HFFc6 (cell line): Measurements from ENCODE around the gene HMCN1. TPM values are rescaled to one million over a fixed set of nuclear protein-coding genes. Genes with fewer than 3 reads are reported as not detected.

Experiments
- DNase-seq: peaks from one replicate; pipeline ENCODE4 v3.0.0-alpha.2; 2018
- H3K27ac Mint-ChIP-seq: 2 replicates; pipeline ENCODE4 v1.8.0; 2020; ENCODE audit warnings: mild to moderate bottlenecking, mixed read lengths
- H3K27me3 Mint-ChIP-seq: 2 replicates; pipeline ENCODE4 v1.8.0; 2021; ENCODE audit warnings: mild to moderate bottlenecking, moderate library complexity, mixed read lengths; ENCODE audit not compliant: insufficient read depth
- H3K36me3 Mint-ChIP-seq: 2 replicates; pipeline ENCODE4 v1.8.0; 2021; ENCODE audit warnings: low read depth, mixed read lengths
- H3K4me1 Mint-ChIP-seq: 2 replicates; pipeline ENCODE4 v1.8.0; 2020; ENCODE audit warnings: low read depth, mixed read lengths
- H3K4me3 Mint-ChIP-seq: 2 replicates; pipeline ENCODE4 v1.8.0; 2020; ENCODE audit warnings: mild to moderate bottlenecking, moderate library complexity, mixed read lengths
- H3K9me3 Mint-ChIP-seq: 2 replicates; pipeline ENCODE4 v1.8.0; 2020; ENCODE audit warnings: mild to moderate bottlenecking, mixed read lengths
- total RNA-seq, 6 experiments: library from RNA; stranded (reverse); fragmentation: NEBNext Ultra II Directional; extraction: Animal tissue kit (Norgen Biotek cat#: 25700); gene quantifications; 2 replicates in 1 of 6; 3 replicates in 5 of 6; pipeline ENCODE4 v1.2.3, GENCODE V29; 2021
- TF ChIP-seq, protein P1 (sequence below): fragments of 200-600 bp; sonication (generic); IDR thresholded peaks from 2 replicates; pipeline ENCODE4 v1.5.0; 2021; ENCODE audit warnings: antibody characterized with exemption, mild to moderate bottlenecking

Gene HMCN1
- total RNA-seq, 6 experiments from 2014 or later: 1.2 to 1.8 (median 1.5) TPM

DNA sequence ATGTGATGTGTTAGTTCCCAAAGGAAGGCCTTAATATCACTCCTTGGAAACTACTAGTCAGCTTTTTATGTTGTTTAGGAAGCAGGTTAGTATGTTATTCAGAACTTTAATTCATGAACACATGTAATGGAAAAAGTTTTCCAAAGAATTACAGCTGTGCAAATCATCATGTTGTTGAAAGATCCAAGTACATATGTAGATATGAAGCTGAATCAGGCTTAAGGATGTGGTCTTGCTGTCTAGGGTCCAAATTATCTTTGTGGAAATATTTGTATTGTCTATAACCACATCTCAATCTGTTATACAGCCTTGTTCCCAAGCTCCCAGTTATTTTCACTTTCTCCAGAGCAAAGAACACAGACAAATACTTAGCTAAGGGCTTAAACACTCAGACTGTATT is 409.3 kb downstream of the HMCN1 start:
- TF ChIP-seq, protein P1, sequence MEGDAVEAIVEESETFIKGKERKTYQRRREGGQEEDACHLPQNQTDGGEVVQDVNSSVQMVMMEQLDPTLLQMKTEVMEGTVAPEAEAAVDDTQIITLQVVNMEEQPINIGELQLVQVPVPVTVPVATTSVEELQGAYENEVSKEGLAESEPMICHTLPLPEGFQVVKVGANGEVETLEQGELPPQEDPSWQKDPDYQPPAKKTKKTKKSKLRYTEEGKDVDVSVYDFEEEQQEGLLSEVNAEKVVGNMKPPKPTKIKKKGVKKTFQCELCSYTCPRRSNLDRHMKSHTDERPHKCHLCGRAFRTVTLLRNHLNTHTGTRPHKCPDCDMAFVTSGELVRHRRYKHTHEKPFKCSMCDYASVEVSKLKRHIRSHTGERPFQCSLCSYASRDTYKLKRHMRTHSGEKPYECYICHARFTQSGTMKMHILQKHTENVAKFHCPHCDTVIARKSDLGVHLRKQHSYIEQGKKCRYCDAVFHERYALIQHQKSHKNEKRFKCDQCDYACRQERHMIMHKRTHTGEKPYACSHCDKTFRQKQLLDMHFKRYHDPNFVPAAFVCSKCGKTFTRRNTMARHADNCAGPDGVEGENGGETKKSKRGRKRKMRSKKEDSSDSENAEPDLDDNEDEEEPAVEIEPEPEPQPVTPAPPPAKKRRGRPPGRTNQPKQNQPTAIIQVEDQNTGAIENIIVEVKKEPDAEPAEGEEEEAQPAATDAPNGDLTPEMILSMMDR: no peak
- H3K27ac Mint-ChIP-seq: no peak overlapping the region
- peaks cover 38% of the 10 kb centered on the region for H3K4me1 Mint-ChIP-seq
- DNase-seq: no peak
- peaks cover 9% of the 10 kb centered on the region for H3K36me3 Mint-ChIP-seq
- no peak overlapping the region for H3K4me3 Mint-ChIP-seq
- H3K9me3 Mint-ChIP-seq: peaks cover 4% of the 10 kb centered on the region; the same call in 1 of the 2 replicates
- no peaks in the 10 kb centered on the region for H3K27me3 Mint-ChIP-seq

DNA sequence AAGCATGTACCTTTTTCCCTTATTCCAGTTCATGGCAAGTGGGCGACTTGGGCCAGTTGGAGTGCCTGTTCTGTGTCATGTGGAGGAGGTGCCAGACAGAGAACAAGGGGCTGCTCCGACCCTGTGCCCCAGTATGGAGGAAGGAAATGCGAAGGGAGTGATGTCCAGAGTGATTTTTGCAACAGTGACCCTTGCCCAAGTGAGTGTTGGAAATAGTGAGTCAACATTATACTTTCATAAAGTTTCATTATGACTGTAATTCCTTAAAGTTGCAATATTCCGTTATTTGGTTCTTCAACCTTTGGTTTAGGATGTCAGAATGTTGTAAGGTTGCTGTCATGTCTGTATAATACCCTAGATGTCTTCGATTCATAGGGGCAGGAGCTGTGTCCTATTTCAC is 410.3 kb downstream of the HMCN1 start:
- H3K27me3 Mint-ChIP-seq: no peaks in the 10 kb centered on the region
- no peak for DNase-seq
- TF ChIP-seq, protein P1: no peak
- no peak overlapping the region for H3K4me3 Mint-ChIP-seq
- H3K9me3 Mint-ChIP-seq: peaks cover 4% of the 10 kb centered on the region; the same call in 1 of the 2 replicates
- peaks cover 28% of the 10 kb centered on the region for H3K4me1 Mint-ChIP-seq
- peaks cover 9% of the 10 kb centered on the region for H3K36me3 Mint-ChIP-seq
- no peak overlapping the region for H3K27ac Mint-ChIP-seq

DNA sequence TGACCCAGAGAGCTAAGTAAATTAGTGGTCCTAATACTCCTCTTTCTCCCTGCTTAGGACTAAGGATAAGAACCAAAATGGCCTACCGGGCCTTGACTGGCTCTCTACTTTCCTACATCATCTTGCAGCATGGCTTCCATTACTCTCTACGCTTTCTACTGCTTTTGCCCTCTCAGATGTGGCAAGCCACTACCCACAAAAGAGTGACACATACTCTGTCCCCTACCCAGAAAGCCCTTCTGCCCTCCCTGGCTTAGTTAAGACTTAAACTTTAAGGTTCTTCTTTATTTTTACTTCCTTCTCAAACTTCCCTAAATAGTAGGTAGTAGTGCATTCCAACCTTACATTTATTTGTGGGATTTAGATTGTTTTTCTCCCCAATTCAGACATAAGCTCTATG is 412.8 kb downstream of the HMCN1 start:
- DNase-seq: no peak
- peaks cover 31% of the 10 kb centered on the region for H3K4me1 Mint-ChIP-seq
- peaks cover 8% of the 10 kb centered on the region for H3K36me3 Mint-ChIP-seq
- no peaks in the 10 kb centered on the region for H3K27me3 Mint-ChIP-seq
- peaks cover 4% of the 10 kb centered on the region; the same call in 1 of the 2 replicates for H3K9me3 Mint-ChIP-seq
- no peak overlapping the region for H3K27ac Mint-ChIP-seq
- TF ChIP-seq, protein P1: no peak
- H3K4me3 Mint-ChIP-seq: no peak overlapping the region

DNA sequence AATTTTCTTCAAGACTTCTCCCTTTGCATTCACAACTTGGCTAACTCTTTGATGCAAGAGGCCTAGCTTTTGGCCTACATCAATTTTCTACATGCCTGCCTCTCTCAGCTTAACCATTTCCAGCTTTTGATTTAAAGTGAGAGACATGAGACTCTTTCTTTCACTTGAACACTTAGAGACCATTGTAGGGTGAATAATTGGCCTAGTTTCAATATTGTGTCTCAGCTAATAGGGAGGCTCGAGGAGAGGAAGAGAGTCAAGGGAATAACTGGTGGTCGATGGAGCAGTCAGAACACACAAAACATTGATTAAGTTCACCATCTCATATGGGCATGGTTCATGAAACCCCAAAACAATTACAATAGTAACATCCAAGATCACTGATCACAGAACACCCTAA is 415.4 kb downstream of the HMCN1 start:
- TF ChIP-seq, protein P1: no peak
- H3K9me3 Mint-ChIP-seq: peaks cover 4% of the 10 kb centered on the region; the same call in 1 of the 2 replicates
- H3K4me1 Mint-ChIP-seq: peaks cover 54% of the 10 kb centered on the region
- DNase-seq: no peak
- no peak overlapping the region for H3K4me3 Mint-ChIP-seq
- H3K27me3 Mint-ChIP-seq: no peaks in the 10 kb centered on the region
- H3K27ac Mint-ChIP-seq: no peak overlapping the region
- H3K36me3 Mint-ChIP-seq: peaks cover 5% of the 10 kb centered on the region

DNA sequence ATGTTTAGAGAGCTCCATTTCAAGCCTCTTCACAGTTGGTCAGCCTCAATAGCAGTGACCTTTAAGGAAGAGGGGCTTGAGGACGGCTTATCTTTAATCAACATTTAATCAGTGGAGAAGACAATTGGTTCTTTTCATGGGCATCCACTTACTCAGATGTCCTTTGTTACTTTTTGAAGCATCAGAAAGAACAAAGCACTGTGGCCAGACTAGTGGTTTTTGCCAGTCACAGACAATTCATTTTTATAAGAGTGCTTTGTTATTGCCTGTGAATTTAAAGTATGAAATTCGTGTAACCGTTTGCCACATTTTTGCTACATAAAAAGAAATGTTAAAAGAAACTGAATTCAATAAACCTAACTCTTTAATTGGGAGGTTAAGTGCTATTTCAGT is 418.0 kb downstream of the HMCN1 start:
- TF ChIP-seq, protein P1: no peak
- Mint-ChIP-seq H3K27me3 (no peaks in the 10 kb centered on the region), H3K36me3 (peaks cover 1% of the 10 kb centered on the region), H3K9me3 (peaks cover 1% of the 10 kb centered on the region; the same call in 1 of the 2 replicates), H3K27ac (peak overlapping the region; percentile 79), H3K4me3 (peak overlapping the region; percentile 68), H3K4me1 (peaks cover 58% of the 10 kb centered on the region)
- DNase-seq: no peak
